ENCODE measurements around the gene ABCF1.

The ABCF1 gene

GRCh38 chr6:30554962-30555815 lies 16.1 kb upstream of the ABCF1 start:
- DNase-seq (ENCODE audit: low read depth), result no peak
- peak overlapping the region; percentile 86 for H3K4me3 ChIP-seq (ENCODE audit: low read depth, low read length)
- no peak for TF ChIP-seq CTCF (IDR thresholded peaks at IDR 0.05; ENCODE audit: control insufficient read depth, extremely low read depth, insufficient read depth)

- no peak for TF ChIP-seq CTCF (IDR thresholded peaks at IDR 0.05; ENCODE audit: control insufficient read depth, extremely low read depth, insufficient read depth)
- DNase-seq (ENCODE audit: low read depth), result no peak
- peak overlapping the region; percentile 86 for H3K4me3 ChIP-seq (ENCODE audit: low read depth, low read length)
Observed at GRCh38 chr6:30555816-30556065, 15.5 kb upstream of the ABCF1 start.

- TF ChIP-seq CTCF (IDR thresholded peaks at IDR 0.05; ENCODE audit: control insufficient read depth, extremely low read depth, insufficient read depth), result no peak
- peak; percentile 85 for DNase-seq (ENCODE audit: low read depth)
- peak within 1 kb of the TSS; percentile 86 for H3K4me3 ChIP-seq (ENCODE audit: low read depth, low read length)
Observed at GRCh38 chr6:30556066-30556905, 15.0 kb upstream of the ABCF1 start, which contains the start of gene GNL1. Gene GNL1 (minus strand): TSS chr6:30556489. CDS start chr6:30556203, 286 bp downstream.

- peak; percentile 79 for DNase-seq (ENCODE audit: low read depth)
- no peak for TF ChIP-seq CTCF (IDR thresholded peaks at IDR 0.05; ENCODE audit: control insufficient read depth, extremely low read depth, insufficient read depth)
Observed at GRCh38 chr6:30556906-30557682, 14.1 kb upstream of the ABCF1 start, which contains the start of gene PRR3. Gene PRR3 (plus strand): TSS chr6:30557295. CDS start chr6:30557345, 50 bp downstream.

GRCh38 chr6:30557683-30557981 lies 13.6 kb upstream of the ABCF1 start:
- DNase-seq (ENCODE audit: low read depth), result no peak
- peak overlapping the region; percentile 86 for H3K4me3 ChIP-seq (ENCODE audit: low read depth, low read length)
- no peak for TF ChIP-seq CTCF (IDR thresholded peaks at IDR 0.05; ENCODE audit: control insufficient read depth, extremely low read depth, insufficient read depth)

More at GRCh38 chr6:30556906-30557682, 14.1 kb upstream of the ABCF1 start, which contains the start of gene PRR3:
- H3K4me3 ChIP-seq (ENCODE audit: low read depth, low read length), result peak within 1 kb of the TSS; percentile 86

GRCh38 chr6:30560930-30561329 lies 10.3 kb upstream of the ABCF1 start:
- DNase-seq (ENCODE audit: low read depth), result no peak
- H3K4me3 ChIP-seq (ENCODE audit: low read depth, low read length), result no peak overlapping the region
- TF ChIP-seq CTCF (IDR thresholded peaks at IDR 0.05; ENCODE audit: control insufficient read depth, extremely low read depth, insufficient read depth), result no peak
